Tibial artery (tissue), 4 donors: ENCODE measurements around the gene SPOCD1.

Experiments
- DNase-seq, 2 donors: peaks; one replicate each; pipeline ENCODE4 v3.0.0-alpha.2; 2019
- H3K27ac ChIP-seq, 2 donors: fragments of 200-600 bp; sonication (generic) in 1 of 2; 1 replicate in 1 of 2; 2 replicates in 1 of 2; pipeline ENCODE4 v1.5.1; 2018 to 2019; ENCODE audit warnings: mild to moderate bottlenecking in 1 of 2
- H3K27me3 ChIP-seq, 2 donors: fragments of 200-600 bp; sonication (generic) in 1 of 2; one replicate each; pipeline versions ENCODE4 v1.5.1 to v1.6.0; 2016 to 2019
- H3K36me3 ChIP-seq, 3 donors: fragments of 200-600 bp; sonication (generic) in 2 of 3; one replicate each; pipeline ENCODE4 v1.5.1; 2016 to 2019; ENCODE audit warnings: mild to moderate bottlenecking in 2 of 3
- H3K4me1 ChIP-seq, 4 donors: fragments of 200-600 bp; sonication (generic) in 2 of 4; 1 replicate in 3 of 4; 2 replicates in 1 of 4; pipeline ENCODE4 v1.5.1; 2016 to 2019
- H3K4me3 ChIP-seq, 2 donors: fragments of 200-600 bp; sonication (generic) in 1 of 2; 1 replicate in 1 of 2; 2 replicates in 1 of 2; pipeline ENCODE4 v1.5.1; 2018 to 2019; ENCODE audit warnings: mild to moderate bottlenecking in 2 of 2
- H3K9me3 ChIP-seq, 3 donors: fragments of 200-600 bp; sonication (generic) in 1 of 3; one replicate each; pipeline ENCODE4 v1.5.1; 2016 to 2019
- CTCF ChIP-seq, 2 experiments: fragments of 200-600 bp in 1 of 2; fragments of 450-650 bp in 1 of 2; IDR thresholded peaks; one replicate each; pipeline ENCODE4 v1.5.1; 2017 to 2019; ENCODE audit warnings: antibody characterized with exemption in 2 of 2, mild to moderate bottlenecking in 1 of 2, moderate library complexity in 1 of 2
- intact Hi-C: fragments of 100-400 bp; cut with DNase I; formaldehyde crosslinking; loops from one replicate; pipeline ENCODE4 v1.15.0; 2023; ENCODE audit warnings: low total_unique reads

Gene SPOCD1

DNA sequence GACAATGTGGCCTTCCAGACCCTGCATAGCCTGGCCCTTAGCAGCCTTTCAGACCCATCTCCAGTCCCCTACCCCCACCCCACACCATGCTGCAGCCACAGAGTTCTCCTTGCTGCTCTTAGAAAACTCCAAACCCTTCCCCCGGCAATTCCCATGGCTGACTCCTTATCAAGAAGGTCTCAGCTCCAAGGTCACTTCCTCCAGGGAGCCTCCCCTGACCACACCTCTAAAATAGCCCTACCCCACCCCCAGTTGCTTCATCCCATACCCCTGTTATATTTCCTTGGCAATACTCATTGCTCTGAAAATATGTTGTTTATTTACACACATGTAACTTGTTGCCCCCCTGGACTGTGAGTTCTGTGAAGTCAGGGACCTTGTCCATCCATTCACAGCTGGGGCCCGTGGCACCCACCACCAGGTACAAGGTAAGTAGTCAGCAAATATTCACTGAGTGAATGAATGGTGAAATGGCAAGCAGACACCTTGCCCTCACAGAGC, 47.4 kb downstream of the SPOCD1 start:
- TF ChIP-seq CTCF (IDR thresholded peaks at IDR 0.05): no peak
- Histone ChIP-seq H3K27me3 (peaks cover 7 to 36% of the 10 kb centered on the region in 2 donors), H3K4me3 (no peak overlapping the region), H3K27ac (no peak overlapping the region), H3K9me3 (no peaks in the 10 kb centered on the region), H3K4me1 (peaks cover 0 to 38% (median 24%) of the 10 kb centered on the region in 4 donors), H3K36me3 (no peaks in the 10 kb centered on the region)
- intact Hi-C loops: loop anchor here (10.0 kb wide), 1 partner anchor 196 kb away; no protein-coding TSS in a partner anchor
- DNase-seq: no peak

DNA sequence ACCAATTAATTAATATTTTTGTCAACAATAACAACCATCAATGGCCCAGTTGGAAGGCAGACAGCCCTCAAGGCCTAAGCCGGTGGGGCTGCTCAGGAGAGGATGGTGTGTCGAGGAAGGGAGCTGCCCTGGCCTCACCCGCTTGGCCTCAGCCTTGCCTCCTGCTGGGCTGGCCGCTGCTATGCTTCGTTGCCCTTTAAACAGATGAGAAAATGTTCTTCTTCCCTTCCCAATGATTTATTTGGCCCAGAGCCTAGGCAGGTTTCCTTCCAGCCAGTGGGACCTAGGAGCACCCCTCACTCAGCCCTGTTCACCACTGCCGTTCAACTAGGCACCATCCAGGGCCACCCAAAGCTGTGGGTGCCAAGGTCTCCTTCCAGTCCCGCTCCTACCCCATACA, 48.6 kb downstream of the SPOCD1 start:
- Histone ChIP-seq H3K27ac (no peak overlapping the region), H3K27me3 (peaks cover 0 to 33% of the 10 kb centered on the region in 2 donors), H3K9me3 (no peaks in the 10 kb centered on the region), H3K36me3 (no peaks in the 10 kb centered on the region), H3K4me3 (no peak overlapping the region), H3K4me1 (peaks cover 0 to 38% (median 27%) of the 10 kb centered on the region in 4 donors)
- intact Hi-C loops: loop anchor here (10.0 kb wide), 1 partner anchor 198 kb away; no protein-coding TSS in a partner anchor
- no peak for TF ChIP-seq CTCF (IDR thresholded peaks at IDR 0.05)
- DNase-seq: no peak

DNA sequence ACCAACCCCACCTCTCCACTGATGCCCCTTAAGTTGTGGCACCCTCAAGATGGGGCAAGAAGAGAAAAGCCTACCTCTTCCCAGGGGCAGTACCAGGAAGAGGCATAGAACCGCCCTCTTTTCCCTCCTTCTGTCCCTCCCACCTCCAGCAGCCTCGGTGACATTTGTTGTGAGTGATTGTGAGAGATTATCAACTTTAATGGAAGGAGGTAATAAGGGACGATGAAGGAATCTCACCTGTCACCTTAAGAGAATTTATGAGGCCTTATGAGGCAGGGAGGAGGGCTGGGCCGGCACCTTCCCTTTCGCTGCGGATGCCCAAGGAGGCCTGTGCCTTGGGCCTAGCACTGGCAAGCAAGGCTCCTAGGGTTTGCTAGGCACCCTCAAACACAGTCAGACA, 50.3 kb downstream of the SPOCD1 start:
- H3K4me1 ChIP-seq: peaks cover 0 to 46% (median 34%) of the 10 kb centered on the region in 4 donors
- H3K4me3 ChIP-seq: no peak overlapping the region
- intact Hi-C loops: loop anchor here (10.0 kb wide), 1 partner anchor 199 kb away; no protein-coding TSS in a partner anchor
- no peak for TF ChIP-seq CTCF (IDR thresholded peaks at IDR 0.05)
- H3K36me3 ChIP-seq: no peaks in the 10 kb centered on the region
- DNase-seq: no peak
- no peak overlapping the region for H3K27ac ChIP-seq
- no peaks in the 10 kb centered on the region for H3K9me3 ChIP-seq
- H3K27me3 ChIP-seq: peaks cover 0 to 33% of the 10 kb centered on the region in 2 donors

DNA sequence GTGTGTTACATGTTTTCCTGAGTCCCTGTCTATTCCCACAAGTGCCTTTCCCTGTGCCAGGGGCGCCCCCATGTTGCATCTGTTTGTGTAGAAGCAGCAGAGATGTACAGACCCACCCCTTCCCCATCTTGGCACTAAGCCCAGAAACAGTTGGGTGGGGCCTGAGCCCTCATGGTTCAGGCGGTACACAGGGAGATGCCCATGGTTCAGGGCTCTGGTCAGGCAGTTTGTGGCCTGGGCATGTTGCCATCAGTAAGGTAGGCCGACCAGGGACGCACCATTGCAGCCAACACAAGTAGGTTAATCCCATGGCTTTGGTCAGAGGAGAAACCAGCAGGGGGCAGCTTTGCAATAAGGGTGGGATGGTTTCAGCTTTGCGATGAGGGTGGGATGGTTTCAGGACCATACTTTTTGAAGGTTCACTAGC, 50.8 kb downstream of the SPOCD1 start:
- no peak for DNase-seq
- H3K4me3 ChIP-seq: no peak overlapping the region
- intact Hi-C loops: loop anchor here (10.0 kb wide), 1 partner anchor 200 kb away; no protein-coding TSS in a partner anchor
- H3K9me3 ChIP-seq: no peaks in the 10 kb centered on the region
- H3K4me1 ChIP-seq: peaks cover 0 to 51% (median 38%) of the 10 kb centered on the region in 4 donors
- H3K27me3 ChIP-seq: peaks cover 0 to 36% of the 10 kb centered on the region in 2 donors
- no peak overlapping the region for H3K27ac ChIP-seq
- no peak for TF ChIP-seq CTCF (IDR thresholded peaks at IDR 0.05)
- no peaks in the 10 kb centered on the region for H3K36me3 ChIP-seq

DNA sequence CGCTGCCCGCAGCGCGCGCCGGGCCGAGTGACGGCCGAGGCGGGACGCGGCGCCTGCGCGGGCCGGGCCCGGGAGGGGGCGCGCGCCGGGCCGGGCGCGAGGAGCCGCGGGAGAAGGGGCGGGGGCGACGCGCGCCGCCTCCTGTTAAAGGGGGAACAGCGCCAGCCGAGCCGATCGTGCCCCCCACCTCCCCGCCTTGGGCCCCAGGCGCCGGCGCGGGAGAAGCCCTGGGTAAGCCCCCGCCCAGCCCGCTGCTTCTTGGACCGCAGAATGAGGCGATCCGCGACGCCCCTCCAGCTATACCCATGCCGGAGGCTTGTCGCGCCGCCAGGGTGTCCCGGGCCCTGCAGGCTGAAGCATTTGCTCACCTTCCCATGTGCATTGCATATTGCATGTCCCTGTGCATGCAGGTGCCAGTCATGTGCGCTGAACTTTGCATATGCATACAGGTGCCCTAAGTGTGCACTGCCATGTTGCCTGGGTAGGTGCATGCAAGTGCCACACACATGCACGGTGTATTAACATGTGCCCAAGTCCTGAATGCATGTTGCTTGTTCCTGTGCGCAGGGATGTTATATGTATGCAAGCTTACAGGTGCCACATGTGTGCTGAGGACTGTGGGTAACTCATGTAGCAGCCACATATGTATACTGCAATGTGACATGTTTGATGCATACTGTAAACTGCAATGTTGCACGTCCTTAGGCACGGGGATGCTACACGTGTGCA, 51.3 kb downstream of the SPOCD1 start, which contains the start of gene ADGRB2:
Gene ADGRB2, minus strand, starts transcription at position 29 of the 729 bp plus-strand sequence. CDS start 7,119 bp downstream, outside the sequence.
- no peak for TF ChIP-seq CTCF (IDR thresholded peaks at IDR 0.05)
- Histone ChIP-seq H3K4me3 (peak within 1 kb of the TSS; percentile 46 to 70), H3K9me3 (no peaks in the 10 kb centered on the region), H3K27me3 (peaks cover 0 to 31% of the 10 kb centered on the region in 2 donors), H3K36me3 (no peaks in the 10 kb centered on the region), H3K27ac (no peak within 1 kb of the TSS), H3K4me1 (peaks cover 0 to 45% (median 39%) of the 10 kb centered on the region in 4 donors)
- intact Hi-C loops: loop anchor here (10.0 kb wide), 1 partner anchor 200 kb away; no protein-coding TSS in a partner anchor
- DNase-seq: no peak
